Keratinocyte (primary cell): ENCODE measurements around the gene ANKRD2. TPM values are rescaled to one million over a fixed set of nuclear protein-coding genes. Genes with fewer than 3 reads are reported as not detected.

ENCODE experiments used
- DNase-seq: peaks from one replicate; pipeline ENCODE4 v3.0.0-alpha.2; 2011; ENCODE audit warnings: low read depth, missing footprints, low spot score
- FAIRE-seq: peaks from 2 replicates; lab custom pipeline; 2011; peaks lifted over from hg19 to GRCh38; lab: Jason Lieb, UNC
- H2AFZ ChIP-seq: 2 replicates; pipeline ENCODE4 v1.6.0; 2012; ENCODE audit warnings: low read length, control low read depth, inconsistent platforms; ENCODE audit not compliant: control insufficient read depth
- H3K27ac ChIP-seq: 2 replicates; pipeline ENCODE4 v1.5.1; 2011; ENCODE audit warnings: low read length; ENCODE audit not compliant: control insufficient read depth, insufficient read depth
- H3K27me3 ChIP-seq: 3 replicates; pipeline ENCODE4 v1.6.0; 2011; ENCODE audit warnings: low read length; ENCODE audit not compliant: control insufficient read depth, insufficient read depth; ENCODE audit errors: extremely low read depth
- H3K36me3 ChIP-seq, 2 experiments: 2 replicates in 1 of 2; 3 replicates in 1 of 2; pipeline ENCODE4 v1.5.1; 2011; ENCODE audit warnings: low read length in 2 of 2, mild to moderate bottlenecking in 1 of 2; ENCODE audit not compliant: control insufficient read depth in 2 of 2, insufficient read depth in 2 of 2; ENCODE audit errors: extremely low read depth in 1 of 2
- H3K4me1 ChIP-seq: 3 replicates; pipeline ENCODE4 v1.5.1; 2011; ENCODE audit warnings: low read length; ENCODE audit not compliant: control insufficient read depth, insufficient read depth; ENCODE audit errors: extremely low read depth
- H3K4me2 ChIP-seq: 3 replicates; pipeline ENCODE4 v1.6.0; 2011; ENCODE audit warnings: low read depth, low read length; ENCODE audit not compliant: control insufficient read depth, insufficient read depth; ENCODE audit errors: extremely low read depth
- H3K4me3 ChIP-seq, 3 experiments: fragments of 200-600 bp in 1 of 3; sonication (generic) in 1 of 3; 2 replicates in 2 of 3; 3 replicates in 1 of 3; pipeline ENCODE4 v1.5.1; 2011 to 2016; ENCODE audit warnings: low read length in 3 of 3, mild to moderate bottlenecking in 3 of 3, control low read depth in 2 of 3, inconsistent platforms in 1 of 3, low read depth in 1 of 3, mixed read lengths in 1 of 3, mixed run types in 1 of 3, moderate library complexity in 1 of 3; ENCODE audit not compliant: control insufficient read depth in 2 of 3, insufficient read depth in 2 of 3; ENCODE audit errors: extremely low read depth in 1 of 3
- H3K79me2 ChIP-seq: 2 replicates; pipeline ENCODE4 v1.6.0; 2012; ENCODE audit warnings: low read length; ENCODE audit not compliant: control insufficient read depth, insufficient read depth
- H3K9ac ChIP-seq: 3 replicates; pipeline ENCODE4 v1.6.0; 2011; ENCODE audit warnings: low read length; ENCODE audit not compliant: control insufficient read depth, insufficient read depth; ENCODE audit errors: extremely low read depth
- H3K9me1 ChIP-seq: 3 replicates; pipeline ENCODE4 v1.6.0; 2011; ENCODE audit warnings: low read length; ENCODE audit not compliant: control insufficient read depth, insufficient read depth; ENCODE audit errors: extremely low read depth
- H3K9me3 ChIP-seq: 2 replicates; pipeline ENCODE4 v1.5.1; 2012; ENCODE audit warnings: low read depth, low read length; ENCODE audit not compliant: control insufficient read depth
- H4K20me1 ChIP-seq: 3 replicates; pipeline ENCODE4 v1.6.0; 2011; ENCODE audit warnings: low read length; ENCODE audit not compliant: control insufficient read depth, insufficient read depth; ENCODE audit errors: extremely low read depth
- CTCF ChIP-seq, 3 experiments: IDR thresholded peaks in 1 of 3; conservative IDR thresholded peaks in 1 of 3; optimal IDR thresholded peaks in 1 of 3; 2 replicates in 2 of 3; 3 replicates in 1 of 3; pipeline versions ENCODE3 to v1.5.1; 2011; ENCODE audit warnings: low read length in 3 of 3, mild to moderate bottlenecking in 3 of 3, moderate library complexity in 2 of 3, control low read depth in 1 of 3, inconsistent platforms in 1 of 3; ENCODE audit not compliant: insufficient read depth in 2 of 3; ENCODE audit errors: extremely low read depth in 1 of 3
- EZH2 ChIP-seq: IDR thresholded peaks from one replicate; pipeline ENCODE4 v1.6.1; 2012; ENCODE audit warnings: inconsistent platforms, mild to moderate bottlenecking, low read length, moderate library complexity
- dilution Hi-C: fragments of 300-500 bp; cut with MboI; formaldehyde crosslinking; loops from one replicate; pipeline ENCODE4 v1.7.0; 2020; ENCODE audit warnings: low sequenced_read_pairs; ENCODE audit not compliant: extremely low pct_ligation_motif_present
- polyA plus RNA-seq, 5 experiments: library from polyadenylated mRNA; depleted of rRNA in 3 of 5; stranded (reverse) in 3 of 5; stranded (forward) in 1 of 5; unstranded in 1 of 5; fragments of >200 nt; gene quantifications; 1 replicate in 1 of 5; 2 replicates in 3 of 5; 3 replicates in 1 of 5; pipeline versions ENCODE4 v1.2.1 to v1.2.3, GENCODE V29; 2011 to 2012; ENCODE audit warnings: missing spikeins in 2 of 5, low read depth in 1 of 5, low replicate concordance in 1 of 5

The ANKRD2 gene
- polyA plus RNA-seq, 1 donor (not counting 4 experiments of a cell fraction or from before 2014, with no cell fraction given): 0.38 TPM

- no peaks in the 10 kb centered on the region for H3K79me2 ChIP-seq
- no peak overlapping the region for H3K4me3 ChIP-seq
- no peak overlapping the region for H2AFZ ChIP-seq
- dilution Hi-C loops: no loop called here
- H4K20me1 ChIP-seq: no peaks in the 10 kb centered on the region
- H3K9me3 ChIP-seq: no peaks in the 10 kb centered on the region
- FAIRE-seq (no peak), DNase-seq (no peak)
- H3K27me3 ChIP-seq: no peaks in the 10 kb centered on the region
- no peaks in the 10 kb centered on the region for H3K9me1 ChIP-seq
- H3K4me1 ChIP-seq: peaks cover 16% of the 10 kb centered on the region
- H3K4me2 ChIP-seq: no peak overlapping the region
- H3K27ac ChIP-seq: no peak overlapping the region
- TF ChIP-seq EZH2 (no peak), CTCF (optimal IDR thresholded peaks at IDR 0.05 in 1 of 3, IDR thresholded peaks at IDR 0.05 in 1 of 3, conservative IDR thresholded peaks at IDR 0.05 in 1 of 3; ENCODE audit: extremely low read depth in 1 of 3, insufficient read depth in 2 of 3, low read length in 3 of 3) (no peak)
- no peaks in the 10 kb centered on the region for H3K36me3 ChIP-seq
- no peak overlapping the region for H3K9ac ChIP-seq
Measured at GRCh38 chr10:97585439-97585811, 12.8 kb downstream of the ANKRD2 start.

GRCh38 chr10:97587183-97587582, 14.6 kb downstream of the ANKRD2 start:
- TF ChIP-seq CTCF (optimal IDR thresholded peaks at IDR 0.05 in 1 of 3, IDR thresholded peaks at IDR 0.05 in 1 of 3, conservative IDR thresholded peaks at IDR 0.05 in 1 of 3; ENCODE audit: extremely low read depth in 1 of 3, insufficient read depth in 2 of 3, low read length in 3 of 3) (no peak), EZH2 (no peak)
- no peak for DNase-seq
- dilution Hi-C loops: no loop called here

More at GRCh38 chr10:97587183-97587582, 14.6 kb downstream of the ANKRD2 start:
- H3K4me3 ChIP-seq: no peak overlapping the region
- H2AFZ ChIP-seq: no peak overlapping the region
- H3K4me1 ChIP-seq: peaks cover 16% of the 10 kb centered on the region
- H3K9me3 ChIP-seq: no peaks in the 10 kb centered on the region
- no peak overlapping the region for H3K27ac ChIP-seq
- H3K9me1 ChIP-seq: no peaks in the 10 kb centered on the region
- no peak for FAIRE-seq
- H3K36me3 ChIP-seq: no peaks in the 10 kb centered on the region
- no peaks in the 10 kb centered on the region for H4K20me1 ChIP-seq
- no peaks in the 10 kb centered on the region for H3K79me2 ChIP-seq
- H3K4me2 ChIP-seq: no peak overlapping the region
- no peaks in the 10 kb centered on the region for H3K27me3 ChIP-seq
- no peak overlapping the region for H3K9ac ChIP-seq
